Stimulated activated CD8-positive, alpha-beta memory T cell treated with anti-CD3 and anti-CD28 coated beads, Interleukin-15, amount 100 ng/mL, for 1 hour (primary cell): ENCODE data around the gene SMIM10.
"Not testable (repeated sequence)": the region's sequence is repeated elsewhere in the genome, so short reads cannot be mapped to it uniquely, and the experiment has no call there.

Experiments
- DNase-seq: peaks from one replicate; pipeline ENCODE4 v3.0.0-alpha.2; 2020; ENCODE audit warnings: low read depth

The SMIM10 gene

DNA sequence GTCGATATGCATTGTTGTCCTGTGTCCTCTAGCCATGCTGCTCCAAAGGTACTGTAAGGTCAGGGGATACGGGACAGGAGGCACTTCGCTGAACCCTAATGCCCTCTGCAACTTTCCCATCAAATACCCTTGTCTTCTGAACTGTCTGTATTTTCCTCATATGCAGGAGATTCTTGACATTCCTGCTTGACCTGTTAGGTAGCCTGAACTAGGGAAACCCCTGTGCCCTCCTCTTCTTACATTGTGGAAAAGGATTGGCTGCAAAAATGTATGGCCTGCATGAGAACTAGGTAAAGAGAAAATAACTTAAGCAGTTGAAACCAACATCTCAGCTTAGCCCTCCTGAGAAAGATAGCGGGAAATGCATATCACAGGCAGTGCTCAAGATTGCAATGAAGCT, 20.1 kb downstream of the SMIM10 start:
- no peak for DNase-seq

DNA sequence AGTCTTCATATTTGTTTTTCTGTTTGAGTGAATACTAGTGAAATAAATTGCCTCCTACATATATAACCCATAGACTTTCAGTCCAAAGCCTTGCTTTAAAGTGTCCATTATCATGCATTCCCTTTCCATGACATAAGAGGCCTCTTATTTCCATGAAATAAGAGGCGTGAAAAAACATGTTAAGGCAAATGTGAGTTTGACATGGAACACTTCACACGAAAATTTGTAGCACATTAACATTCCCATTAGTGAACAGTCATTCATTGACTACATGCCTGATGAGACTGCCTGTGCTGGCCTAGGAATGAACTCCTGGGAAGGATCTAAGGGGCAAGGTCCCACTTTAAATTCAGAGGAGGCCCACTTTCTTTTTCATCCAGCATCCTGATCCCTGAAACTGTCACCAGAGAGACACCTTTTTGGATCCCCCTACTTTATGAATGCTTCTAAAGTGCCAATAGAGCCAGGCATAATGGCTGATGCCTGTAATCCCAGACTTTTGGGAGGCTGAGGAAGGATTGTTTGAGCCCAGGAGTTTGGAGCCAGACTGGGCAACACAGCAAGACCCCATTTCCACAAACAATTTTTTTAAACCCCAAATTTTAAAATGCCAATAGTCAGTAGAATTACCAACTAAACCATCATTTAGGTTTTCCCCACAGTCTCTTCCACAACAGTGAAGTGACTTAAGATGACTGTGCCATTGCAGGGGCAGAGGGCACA, 24.9 kb downstream of the SMIM10 start:
- no peak for DNase-seq

DNA sequence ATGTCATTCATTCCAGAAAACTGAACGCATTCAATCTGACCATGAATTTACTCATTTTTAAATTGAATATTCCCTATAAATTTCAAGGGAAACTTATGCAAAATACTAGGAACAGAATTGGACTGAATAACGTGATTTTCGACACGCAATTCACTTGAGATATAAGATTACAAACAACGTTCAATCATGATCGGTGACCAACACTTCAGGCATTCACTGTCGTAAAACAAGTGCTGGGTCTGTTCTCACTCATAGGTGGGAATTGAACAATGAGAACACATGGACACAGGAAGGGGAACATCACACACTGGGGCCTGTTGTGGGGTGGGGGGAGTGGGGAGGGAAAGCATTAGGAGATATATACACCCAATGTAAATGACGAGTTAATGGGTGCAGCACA, 29.1 kb downstream of the SMIM10 start:
- not testable (repeated sequence) for DNase-seq

- not testable (repeated sequence) for DNase-seq
These were observed 33.0 kb downstream of the SMIM10 start for GRCh38 chrX:135023791-135024190.

DNA sequence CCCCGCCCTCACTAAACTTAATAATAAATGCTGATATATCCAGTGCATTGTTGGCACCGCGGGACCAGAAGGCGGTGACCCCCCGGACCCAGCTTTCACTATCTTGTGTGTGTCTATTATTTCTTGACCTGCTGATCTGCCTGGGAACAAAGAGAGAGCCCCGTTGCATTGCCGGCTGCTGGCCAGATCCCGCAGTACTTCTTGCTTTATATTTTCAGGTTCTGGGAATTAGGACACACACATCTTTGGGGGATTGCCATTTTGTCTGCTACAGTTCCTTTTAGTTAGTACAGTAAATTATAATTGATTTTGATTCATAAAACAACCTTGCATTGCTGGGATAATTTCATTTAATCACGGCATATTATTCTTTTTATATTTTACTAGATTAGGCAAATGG, 33.7 kb downstream of the SMIM10 start:
- DNase-seq: no peak

- DNase-seq: not testable (repeated sequence)
These were observed 39.6 kb downstream of the SMIM10 start for GRCh38 chrX:135030207-135030963.

DNA sequence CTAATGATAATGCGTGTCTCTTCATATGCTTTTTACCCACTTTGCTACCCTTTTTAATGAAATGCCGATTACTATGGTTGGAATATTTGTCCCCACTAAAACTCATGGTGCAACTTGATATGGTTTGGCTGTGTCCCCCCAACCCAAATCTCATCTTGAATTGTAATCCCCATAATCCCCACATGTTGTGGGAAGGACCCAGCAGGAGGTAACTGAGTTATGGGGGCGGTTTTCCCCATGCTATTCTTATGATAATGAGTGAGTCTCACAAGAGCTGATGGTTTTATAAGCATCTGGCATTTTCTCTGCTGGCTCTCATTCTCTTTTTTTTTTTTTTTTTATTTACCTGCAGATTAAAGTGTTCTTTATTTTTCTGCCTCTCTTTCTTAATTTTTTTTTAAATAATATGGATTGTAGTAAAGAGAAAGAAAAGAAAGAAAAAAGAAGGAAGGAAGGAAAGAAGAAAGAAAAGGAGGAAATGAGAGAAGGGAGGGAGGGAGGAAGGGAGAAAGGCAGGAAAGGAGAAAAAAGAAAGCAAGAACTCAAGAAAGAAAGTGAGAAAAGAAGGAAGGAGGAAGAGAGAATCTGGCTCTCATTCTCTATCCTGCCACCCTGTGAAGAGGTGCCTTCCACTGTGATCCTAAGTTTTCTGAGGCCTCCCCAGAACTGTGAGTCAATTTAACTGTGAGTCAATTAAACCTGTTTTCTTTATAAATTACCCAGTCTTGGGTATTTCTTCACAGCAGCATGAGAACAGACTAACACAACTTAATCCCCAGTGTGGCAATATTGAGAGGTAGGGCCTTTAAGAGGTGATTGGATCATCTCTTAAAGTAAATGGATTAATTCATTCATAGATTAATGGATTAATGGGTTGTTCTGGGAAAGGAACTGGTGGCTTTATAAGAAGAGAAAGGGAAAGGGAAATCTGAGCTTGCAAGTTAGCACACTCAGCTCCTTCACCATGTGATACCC, 50.6 kb downstream of the SMIM10 start:
- not testable (repeated sequence) for DNase-seq
